Measurements from ENCODE around the gene GYPC.
A peak's percentile ranks its signal among the peaks of the same experiment; 100 is the strongest.
"Not testable (repeated sequence)": the region's sequence is repeated elsewhere in the genome, so short reads cannot be mapped to it uniquely, and the experiment has no call there.

The GYPC gene

GRCh38 chr2:126655500-126656430 lies at the start of gene GYPC:
TSS of gene GYPC (plus strand) at chr2:126656158. CDS start at chr2:126656264, 106 bp downstream.
- DNase-seq (ENCODE audit: low read depth), result peak; percentile 34

- no peak for DNase-seq (ENCODE audit: low read depth)
Measured at GRCh38 chr2:126614524-126615227, 41.3 kb upstream of the GYPC start.

GRCh38 chr2:126616606-126617069 lies 39.3 kb upstream of the GYPC start:
- DNase-seq (ENCODE audit: low read depth), result no peak

- DNase-seq (ENCODE audit: low read depth), result no peak
Measured at GRCh38 chr2:126620302-126620701, 35.7 kb upstream of the GYPC start.

- DNase-seq (ENCODE audit: low read depth), result no peak
Measured at GRCh38 chr2:126623000-126623399, 33.0 kb upstream of the GYPC start.

- no peak for DNase-seq (ENCODE audit: low read depth)
Measured at GRCh38 chr2:126627643-126628042, 28.3 kb upstream of the GYPC start.

GRCh38 chr2:126634273-126634861 lies 21.6 kb upstream of the GYPC start:
- no peak for DNase-seq (ENCODE audit: low read depth)

GRCh38 chr2:126635281-126635680 lies 20.7 kb upstream of the GYPC start:
- DNase-seq (ENCODE audit: low read depth), result no peak

- DNase-seq (ENCODE audit: low read depth), result no peak
Measured at GRCh38 chr2:126635736-126636135, 20.2 kb upstream of the GYPC start.

GRCh38 chr2:126637386-126637785 lies 18.6 kb upstream of the GYPC start:
- DNase-seq (ENCODE audit: low read depth), result no peak

- no peak for DNase-seq (ENCODE audit: low read depth)
Measured at GRCh38 chr2:126638746-126639145, 17.2 kb upstream of the GYPC start.

GRCh38 chr2:126639276-126639675 lies 16.7 kb upstream of the GYPC start:
- DNase-seq (ENCODE audit: low read depth), result no peak

- not testable (repeated sequence) for DNase-seq (ENCODE audit: low read depth)
Measured at GRCh38 chr2:126641294-126641693, 14.7 kb upstream of the GYPC start.

- DNase-seq (ENCODE audit: low read depth), result no peak
Measured at GRCh38 chr2:126642031-126642430, 13.9 kb upstream of the GYPC start.

GRCh38 chr2:126643431-126643830 lies 12.5 kb upstream of the GYPC start:
- DNase-seq (ENCODE audit: low read depth), result no peak

- no peak for DNase-seq (ENCODE audit: low read depth)
Measured at GRCh38 chr2:126643972-126644371, 12.0 kb upstream of the GYPC start.

- no peak for DNase-seq (ENCODE audit: low read depth)
Measured at GRCh38 chr2:126644630-126645191, 11.2 kb upstream of the GYPC start.

- DNase-seq (ENCODE audit: low read depth), result no peak
Measured at GRCh38 chr2:126645211-126645618, 10.7 kb upstream of the GYPC start.

- no peak for DNase-seq (ENCODE audit: low read depth)
Measured at GRCh38 chr2:126646026-126646425, 9.9 kb upstream of the GYPC start.

- DNase-seq (ENCODE audit: low read depth), result not testable (repeated sequence)
Measured at GRCh38 chr2:126647714-126648344, 8.1 kb upstream of the GYPC start.

- DNase-seq (ENCODE audit: low read depth), result not testable (repeated sequence)
Measured at GRCh38 chr2:126648345-126648786, 7.6 kb upstream of the GYPC start.

GRCh38 chr2:126649101-126649500 lies 6.9 kb upstream of the GYPC start:
- DNase-seq (ENCODE audit: low read depth), result no peak
